ENCODE measurements around the gene C11orf98. TPM values are rescaled to one million over a fixed set of nuclear protein-coding genes. Genes with fewer than 3 reads are reported as not detected.
"Not testable (repeated sequence)": the region's sequence is repeated elsewhere in the genome, so short reads cannot be mapped to it uniquely, and the experiment has no call there.

Gene C11orf98
- total RNA-seq, 1 donor from 2014 or later: 73.6 TPM

- no peak for TF ChIP-seq CTCF (IDR thresholded peaks at IDR 0.05; ENCODE audit: partially characterized antibody, unreplicated experiment)
- Mint-ChIP-seq H3K36me3 (ENCODE audit: unreplicated experiment) (no peaks in the 10 kb centered on the region), H3K27me3 (ENCODE audit: unreplicated experiment) (peaks cover 14% of the 10 kb centered on the region), H3K27ac (ENCODE audit: unreplicated experiment) (peak overlapping the region; percentile 99), H3K4me1 (ENCODE audit: low read depth, unreplicated experiment) (peaks cover 8% of the 10 kb centered on the region), H3K4me3 (ENCODE audit: unreplicated experiment) (peak overlapping the region; percentile 98), H3K9me3 (ENCODE audit: unreplicated experiment) (peaks cover 25% of the 10 kb centered on the region)
- no peak for DNase-seq
Observed at GRCh38 chr11:62706850-62707247, 41.8 kb upstream of the C11orf98 start.

GRCh38 chr11:62705880-62706849 lies 41.2 kb upstream of the C11orf98 start:
- peak; percentile 97 for DNase-seq
- H3K27ac Mint-ChIP-seq (ENCODE audit: unreplicated experiment): peak overlapping the region; percentile 99
- peak overlapping the region; percentile 98 for H3K4me3 Mint-ChIP-seq (ENCODE audit: unreplicated experiment)
- peaks cover 14% of the 10 kb centered on the region for H3K27me3 Mint-ChIP-seq (ENCODE audit: unreplicated experiment)
- H3K9me3 Mint-ChIP-seq (ENCODE audit: unreplicated experiment): peaks cover 25% of the 10 kb centered on the region
- peaks cover 8% of the 10 kb centered on the region for H3K4me1 Mint-ChIP-seq (ENCODE audit: low read depth, unreplicated experiment)
- TF ChIP-seq CTCF (IDR thresholded peaks at IDR 0.05; ENCODE audit: partially characterized antibody, unreplicated experiment): no peak
- H3K36me3 Mint-ChIP-seq (ENCODE audit: unreplicated experiment): no peaks in the 10 kb centered on the region

- Mint-ChIP-seq H3K27me3 (ENCODE audit: unreplicated experiment) (peaks cover 14% of the 10 kb centered on the region), H3K36me3 (ENCODE audit: unreplicated experiment) (no peaks in the 10 kb centered on the region), H3K4me3 (ENCODE audit: unreplicated experiment) (peak overlapping the region; percentile 91), H3K9me3 (ENCODE audit: unreplicated experiment) (peaks cover 25% of the 10 kb centered on the region), H3K4me1 (ENCODE audit: low read depth, unreplicated experiment) (peaks cover 8% of the 10 kb centered on the region), H3K27ac (ENCODE audit: unreplicated experiment) (peak overlapping the region; percentile 86)
- no peak for TF ChIP-seq CTCF (IDR thresholded peaks at IDR 0.05; ENCODE audit: partially characterized antibody, unreplicated experiment)
- DNase-seq: no peak
Observed at GRCh38 chr11:62705413-62705812, 40.4 kb upstream of the C11orf98 start.

- H3K4me1 Mint-ChIP-seq (ENCODE audit: low read depth, unreplicated experiment); H3K4me3 Mint-ChIP-seq (ENCODE audit: unreplicated experiment); H3K36me3 Mint-ChIP-seq (ENCODE audit: unreplicated experiment); DNase-seq; H3K27ac Mint-ChIP-seq (ENCODE audit: unreplicated experiment): not testable (repeated sequence)
- Mint-ChIP-seq H3K27me3 (ENCODE audit: unreplicated experiment) (peaks cover 14% of the 10 kb centered on the region), H3K9me3 (ENCODE audit: unreplicated experiment) (peaks cover 20% of the 10 kb centered on the region)
Observed at GRCh38 chr11:62703921-62704320, 38.9 kb upstream of the C11orf98 start.

- Mint-ChIP-seq H3K9me3 (ENCODE audit: unreplicated experiment) (peaks cover 14% of the 10 kb centered on the region), H3K4me3 (ENCODE audit: unreplicated experiment) (peak overlapping the region; percentile 30), H3K27me3 (ENCODE audit: unreplicated experiment) (peaks cover 9% of the 10 kb centered on the region), H3K27ac (ENCODE audit: unreplicated experiment) (no peak overlapping the region), H3K36me3 (ENCODE audit: unreplicated experiment) (no peaks in the 10 kb centered on the region), H3K4me1 (ENCODE audit: low read depth, unreplicated experiment) (peaks cover 2% of the 10 kb centered on the region)
- DNase-seq: no peak
- no peak for TF ChIP-seq CTCF (IDR thresholded peaks at IDR 0.05; ENCODE audit: partially characterized antibody, unreplicated experiment)
Observed at GRCh38 chr11:62702246-62702645, 37.2 kb upstream of the C11orf98 start.
